ENCODE measurements around the gene PEPD. TPM values are rescaled to one million over a fixed set of nuclear protein-coding genes. Genes with fewer than 3 reads are reported as not detected.

PEPD gene
- total RNA-seq, 2 experiments from 2014 or later: 26.9 to 37.4 TPM

- Mint-ChIP-seq H3K4me3 (no peak overlapping the region), H3K9me3 (ENCODE audit: low read depth) (peaks cover 6% of the 10 kb centered on the region), H3K27me3 (peaks cover 4% of the 10 kb centered on the region), H3K36me3 (ENCODE audit: low read depth) (no peaks in the 10 kb centered on the region), H3K27ac (no peak overlapping the region), H3K4me1 (no peaks in the 10 kb centered on the region)
- no peak for ATAC-seq
- DNase-seq: no peak
- CTCF ChIA-PET: interaction anchor here (0.9 kb wide), 1 partner anchor 123 kb away, joined by 3 read pairs; no protein-coding TSS in a partner anchor
- POLR2A ChIA-PET: interaction anchor here (0.6 kb wide), 1 partner anchor 18 kb away, joined by 3 read pairs; no protein-coding TSS in a partner anchor
- intact Hi-C loops (cut with DNase I, micrococcal nuclease): no loop called here
Observed at GRCh38 chr19:33358408-33358807, 163.2 kb downstream of the PEPD start.

- H3K4me3 Mint-ChIP-seq: no peak overlapping the region
- ChIA-PET CTCF (no interaction called here), POLR2A (no interaction called here)
- H3K4me1 Mint-ChIP-seq: no peaks in the 10 kb centered on the region
- intact Hi-C loops (cut with DNase I, micrococcal nuclease): no loop called here
- no peak for ATAC-seq
- no peak overlapping the region for H3K27ac Mint-ChIP-seq
- DNase-seq: no peak
- peaks cover 6% of the 10 kb centered on the region for H3K9me3 Mint-ChIP-seq (ENCODE audit: low read depth)
- H3K27me3 Mint-ChIP-seq: peaks cover 4% of the 10 kb centered on the region
- H3K36me3 Mint-ChIP-seq (ENCODE audit: low read depth): no peaks in the 10 kb centered on the region
Observed at GRCh38 chr19:33357556-33357955, 164.0 kb downstream of the PEPD start.

GRCh38 chr19:33355535-33355934 lies 166.1 kb downstream of the PEPD start:
- Mint-ChIP-seq H3K27ac (no peak overlapping the region), H3K27me3 (peaks cover 6% of the 10 kb centered on the region), H3K36me3 (ENCODE audit: low read depth) (no peaks in the 10 kb centered on the region), H3K4me1 (no peaks in the 10 kb centered on the region), H3K4me3 (no peak overlapping the region), H3K9me3 (ENCODE audit: low read depth) (peaks cover 6% of the 10 kb centered on the region)
- ATAC-seq (no peak), DNase-seq (no peak)
- ChIA-PET CTCF (interaction anchor here (0.7 kb wide), 1 partner anchor 14 kb away, joined by 3 read pairs; no protein-coding TSS in a partner anchor), POLR2A (no interaction called here)
- intact Hi-C loops (cut with DNase I, micrococcal nuclease): no loop called here

DNA sequence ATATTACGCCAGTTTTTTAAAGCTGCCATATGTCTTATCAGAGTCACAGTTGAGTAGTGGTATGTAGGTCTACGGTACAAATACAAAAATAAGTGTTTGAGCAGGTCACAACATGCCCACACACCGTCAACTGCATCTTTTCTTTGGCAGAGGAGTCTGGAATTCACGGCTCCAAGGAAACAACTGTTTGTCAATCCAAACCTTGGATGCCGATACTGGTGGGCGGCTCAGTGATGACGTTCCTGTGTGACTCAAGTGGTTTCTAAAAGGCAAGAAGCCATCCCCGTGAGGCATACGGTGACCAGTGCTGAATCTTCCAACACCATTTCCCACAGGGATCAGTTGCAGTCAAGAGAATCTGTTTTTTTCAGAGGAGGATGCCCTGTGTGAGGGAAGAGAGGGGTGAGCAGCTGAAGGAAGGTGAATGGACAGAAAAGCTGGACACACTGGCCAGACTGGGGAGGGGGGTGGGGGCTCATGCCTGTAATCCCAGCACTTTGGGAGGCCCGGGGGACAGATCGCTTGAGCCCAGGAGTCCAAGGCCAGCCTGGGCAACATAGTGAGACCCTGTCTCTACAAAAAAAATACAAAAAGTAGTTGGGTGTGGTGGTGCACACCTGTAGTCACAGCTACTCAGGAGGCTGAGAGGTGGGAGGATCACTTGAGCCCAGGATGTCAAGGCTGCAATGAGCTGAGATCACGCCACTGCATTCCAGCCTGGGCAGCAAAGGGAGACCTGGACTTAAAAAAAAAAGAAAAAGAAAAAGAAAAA lies 170.9 kb downstream of the PEPD start:
- Mint-ChIP-seq H3K27ac (no peak overlapping the region), H3K4me1 (no peaks in the 10 kb centered on the region), H3K4me3 (no peak overlapping the region), H3K9me3 (ENCODE audit: low read depth) (peaks cover 4% of the 10 kb centered on the region), H3K36me3 (ENCODE audit: low read depth) (no peaks in the 10 kb centered on the region), H3K27me3 (peaks cover 10% of the 10 kb centered on the region)
- ChIA-PET CTCF (interaction anchor here (0.7 kb wide), 1 partner anchor 226 kb away, joined by 3 read pairs; no protein-coding TSS in a partner anchor), POLR2A (no interaction called here)
- DNase-seq: no peak
- intact Hi-C loops (cut with DNase I, micrococcal nuclease): no loop called here
- ATAC-seq: no peak

GRCh38 chr19:33349319-33350289 lies 172.0 kb downstream of the PEPD start:
- POLR2A ChIA-PET: no interaction called here
- peaks cover 17% of the 10 kb centered on the region for H3K27me3 Mint-ChIP-seq
- H3K4me1 Mint-ChIP-seq: no peaks in the 10 kb centered on the region
- DNase-seq: no peak
- H3K36me3 Mint-ChIP-seq (ENCODE audit: low read depth): no peaks in the 10 kb centered on the region
- no peak for ATAC-seq
- intact Hi-C loops (cut with DNase I, micrococcal nuclease): no loop called here
- no peaks in the 10 kb centered on the region for H3K9me3 Mint-ChIP-seq (ENCODE audit: low read depth)
- no peak overlapping the region for H3K27ac Mint-ChIP-seq
- CTCF ChIA-PET: no interaction called here
- no peak overlapping the region for H3K4me3 Mint-ChIP-seq

- Mint-ChIP-seq H3K4me3 (no peak overlapping the region), H3K27ac (no peak overlapping the region), H3K9me3 (ENCODE audit: low read depth) (no peaks in the 10 kb centered on the region), H3K27me3 (peaks cover 19% of the 10 kb centered on the region), H3K4me1 (no peaks in the 10 kb centered on the region), H3K36me3 (ENCODE audit: low read depth) (no peaks in the 10 kb centered on the region)
- ChIA-PET CTCF (interaction anchor here (0.5 kb wide), 1 partner anchor 38 kb away, joined by 3 read pairs; no protein-coding TSS in a partner anchor), POLR2A (no interaction called here)
- ATAC-seq: no peak
- no peak for DNase-seq
- intact Hi-C loops (cut with DNase I, micrococcal nuclease): no loop called here
Observed at GRCh38 chr19:33348301-33349010, 173.1 kb downstream of the PEPD start.

GRCh38 chr19:33347300-33347699 lies 174.3 kb downstream of the PEPD start:
- Mint-ChIP-seq H3K27ac (no peak overlapping the region), H3K36me3 (ENCODE audit: low read depth) (no peaks in the 10 kb centered on the region), H3K4me1 (no peaks in the 10 kb centered on the region), H3K4me3 (no peak overlapping the region), H3K27me3 (peaks cover 28% of the 10 kb centered on the region), H3K9me3 (ENCODE audit: low read depth) (no peaks in the 10 kb centered on the region)
- intact Hi-C loops (cut with DNase I, micrococcal nuclease): no loop called here
- CTCF ChIA-PET: no interaction called here
- POLR2A ChIA-PET: no interaction called here
- DNase-seq (no peak), ATAC-seq (no peak)

- CTCF ChIA-PET: no interaction called here
- DNase-seq (no peak), ATAC-seq (no peak)
- POLR2A ChIA-PET: no interaction called here
- intact Hi-C loops (cut with DNase I, micrococcal nuclease): no loop called here
- H3K36me3 Mint-ChIP-seq (ENCODE audit: low read depth): no peaks in the 10 kb centered on the region
- H3K4me3 Mint-ChIP-seq: no peak overlapping the region
- H3K27ac Mint-ChIP-seq: no peak overlapping the region
- no peaks in the 10 kb centered on the region for H3K9me3 Mint-ChIP-seq (ENCODE audit: low read depth)
- H3K27me3 Mint-ChIP-seq: peaks cover 32% of the 10 kb centered on the region
- no peaks in the 10 kb centered on the region for H3K4me1 Mint-ChIP-seq
Observed at GRCh38 chr19:33346665-33347064, 174.9 kb downstream of the PEPD start.

GRCh38 chr19:33345163-33345562 lies 176.4 kb downstream of the PEPD start:
- no peaks in the 10 kb centered on the region for H3K4me1 Mint-ChIP-seq
- intact Hi-C loops (cut with DNase I, micrococcal nuclease): no loop called here
- ChIA-PET POLR2A (no interaction called here), CTCF (no interaction called here)
- no peaks in the 10 kb centered on the region for H3K9me3 Mint-ChIP-seq (ENCODE audit: low read depth)
- peaks cover 34% of the 10 kb centered on the region for H3K27me3 Mint-ChIP-seq
- ATAC-seq (no peak), DNase-seq (no peak)
- H3K4me3 Mint-ChIP-seq: no peak overlapping the region
- no peak overlapping the region for H3K27ac Mint-ChIP-seq
- no peaks in the 10 kb centered on the region for H3K36me3 Mint-ChIP-seq (ENCODE audit: low read depth)

DNA sequence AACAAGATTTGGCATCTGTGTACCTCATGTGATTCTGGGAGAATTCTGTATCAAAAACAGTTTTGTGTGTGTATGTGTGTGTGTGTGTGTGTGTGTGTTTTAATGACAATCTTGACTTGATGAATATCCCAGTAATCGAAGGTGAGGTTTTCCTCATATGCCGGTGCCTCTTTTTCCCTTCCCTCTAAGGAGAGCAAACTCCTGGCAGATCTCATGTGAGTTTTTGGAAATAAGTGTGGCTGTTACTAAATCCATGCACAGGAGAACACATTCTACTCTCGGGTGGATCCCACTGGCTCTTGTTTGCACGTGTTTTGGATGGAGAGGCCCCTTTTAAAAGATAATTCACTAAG lies 177.0 kb downstream of the PEPD start:
- intact Hi-C loops (cut with DNase I, micrococcal nuclease): no loop called here
- Mint-ChIP-seq H3K27ac (no peak overlapping the region), H3K9me3 (ENCODE audit: low read depth) (no peaks in the 10 kb centered on the region), H3K4me1 (no peaks in the 10 kb centered on the region), H3K4me3 (no peak overlapping the region), H3K27me3 (peaks cover 36% of the 10 kb centered on the region), H3K36me3 (ENCODE audit: low read depth) (no peaks in the 10 kb centered on the region)
- no peak for ATAC-seq
- ChIA-PET CTCF (interaction anchor here (0.7 kb wide), 1 partner anchor 166 kb away, joined by 3 read pairs; no protein-coding TSS in a partner anchor), POLR2A (no interaction called here)
- DNase-seq: no peak

DNA sequence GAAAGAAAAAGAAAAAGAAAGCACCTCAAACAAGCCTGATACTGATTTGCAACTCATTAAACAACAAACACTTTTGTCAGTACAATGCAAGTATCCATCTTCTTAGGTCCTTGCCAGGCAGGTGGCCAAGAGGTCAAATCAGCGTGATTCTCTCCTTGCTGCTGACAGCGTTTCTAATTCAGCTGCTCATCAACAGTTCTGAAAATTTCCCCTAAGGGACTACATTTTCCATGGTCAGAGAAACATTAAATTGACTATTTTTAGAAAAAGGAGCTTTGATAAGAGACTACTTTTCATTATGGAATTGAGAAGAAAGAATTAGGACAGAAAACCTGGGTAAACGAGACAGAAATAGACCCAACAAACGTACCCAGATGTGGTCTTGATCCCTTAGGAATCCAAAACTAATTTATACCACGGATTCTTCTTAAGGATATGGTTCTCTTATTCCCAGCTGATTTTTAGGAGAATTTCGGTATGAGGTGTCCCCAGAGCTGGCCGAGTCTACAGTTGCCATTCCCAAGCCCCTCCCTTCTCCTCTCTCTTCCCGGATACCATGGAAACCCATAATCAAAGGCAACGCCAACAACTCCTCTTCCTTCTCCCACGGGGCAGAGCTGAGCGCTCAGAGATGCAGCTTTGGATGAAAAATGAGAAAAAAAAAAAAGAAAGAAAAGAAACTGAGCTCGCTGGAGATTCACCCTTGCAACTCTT lies 177.6 kb downstream of the PEPD start:
- no peaks in the 10 kb centered on the region for H3K4me1 Mint-ChIP-seq
- DNase-seq (no peak), ATAC-seq (no peak)
- ChIA-PET CTCF (interaction anchor here (0.7 to 0.8 kb wide), 2 partner anchors 166 to 368 kb away, joined by 3 read pairs; no protein-coding TSS in a partner anchor), POLR2A (no interaction called here)
- H3K27ac Mint-ChIP-seq: no peak overlapping the region
- H3K36me3 Mint-ChIP-seq (ENCODE audit: low read depth): no peaks in the 10 kb centered on the region
- no peak overlapping the region for H3K4me3 Mint-ChIP-seq
- intact Hi-C loops (cut with DNase I, micrococcal nuclease): no loop called here
- peaks cover 36% of the 10 kb centered on the region for H3K27me3 Mint-ChIP-seq
- H3K9me3 Mint-ChIP-seq (ENCODE audit: low read depth): no peaks in the 10 kb centered on the region

All from activated CD4-positive, alpha-beta T cell treated with anti-CD3 and anti-CD28 coated beads for 36 hours (primary cell).